ENCODE data around the gene DMRTB1.

- no peak for TF ChIP-seq YY1 (IDR thresholded peaks at IDR 0.05; ENCODE audit: insufficient read depth, insufficient read length)
- no peak for TF ChIP-seq SUZ12 (IDR thresholded peaks at IDR 0.05; ENCODE audit: extremely low read depth, insufficient read depth, insufficient read length)
- no peak for TF ChIP-seq ZNF274 (IDR thresholded peaks at IDR 0.05; ENCODE audit: low read depth, low read length)
Observed at GRCh38 chr1:53502641-53503432, 43.6 kb downstream of the DMRTB1 start.
